HepG2 (cell line): ENCODE data around the gene SLC51B. TPM values are rescaled to one million over a fixed set of nuclear protein-coding genes. Genes with fewer than 3 reads are reported as not detected.

Source experiments
- ATAC-seq: fragments of 200-7000 bp; cut with Tn5 transposase; 3 replicates; pipeline ENCODE4 v1.9.1; 2020; ENCODE audit warnings: mild to moderate bottlenecking, moderate library complexity
- BruUV-seq: library from RNA; stranded (reverse); fragments of 400-500 nt; replicated peaks from 2 replicates; lab custom pipeline; 2021; lab: Mats Ljungman, UMichigan
- CTCF ChIA-PET: fragments of 300-600 bp; formaldehyde crosslinking; extraction: SDS; loops from one replicate; lab custom pipeline; 2021; ENCODE audit warnings: low total read pairs, inconsistent platforms, low intra/inter-chr PET ratio; lab: Yijun Ruan, JAX
- POLR2A ChIA-PET: fragments of 350-600 bp; sonication (Branson Sonifier 250); formaldehyde crosslinking; loops from one replicate; lab custom pipeline; 2020; ENCODE audit warnings: antibody characterized with exemption, inconsistent platforms; lab: Yijun Ruan, JAX
- DNase-seq: peaks from one replicate; pipeline ENCODE4 v3.0.0-alpha.2; 2015; ENCODE audit warnings: low spot score
- FAIRE-seq: peaks from 3 replicates; lab custom pipeline; 2011; peaks lifted over from hg19 to GRCh38; lab: Jason Lieb, UNC
- H2AFZ ChIP-seq: one replicate; pipeline ENCODE4 v1.6.1; 2011; ENCODE audit warnings: low read length, inconsistent platforms
- H3K27ac ChIP-seq: fragments of 300-600 bp; 3 replicates; pipeline ENCODE4 v1.8.0; 2011; ENCODE audit warnings: mixed run types, mild to moderate bottlenecking, mixed read lengths, low read length, inconsistent platforms; ENCODE audit not compliant: insufficient read depth; ENCODE audit errors: extremely low read length
- H3K27me3 ChIP-seq, 2 experiments: fragments of 200-600 bp in 1 of 2; 2 replicates in 1 of 2; 3 replicates in 1 of 2; pipeline versions ENCODE4 v1.6.0 to v1.8.0; 2011; ENCODE audit warnings: low read length in 2 of 2, mild to moderate bottlenecking in 2 of 2, moderate library complexity in 2 of 2, inconsistent platforms in 1 of 2; ENCODE audit not compliant: insufficient read depth in 2 of 2, control insufficient read depth in 1 of 2
- H3K36me3 ChIP-seq, 2 experiments: fragments of 200-600 bp in 1 of 2; replicated peaks in 1 of 2; 2 replicates in 1 of 2; 3 replicates in 1 of 2; pipeline versions ENCODE4 v1.5.1 to v1.8.0; 2011; ENCODE audit warnings: low read length in 2 of 2, inconsistent platforms in 1 of 2; ENCODE audit not compliant: insufficient read depth in 2 of 2, control insufficient read depth in 1 of 2
- H3K4me1 ChIP-seq: 2 replicates; pipeline ENCODE4 v1.5.1; 2012; ENCODE audit warnings: low read length, inconsistent platforms; ENCODE audit not compliant: insufficient read depth
- H3K4me2 ChIP-seq: 2 replicates; pipeline ENCODE4 v1.6.0; 2011; ENCODE audit warnings: low read depth, low read length, inconsistent platforms
- H3K4me3 ChIP-seq, 3 experiments: fragments of 200-600 bp in 1 of 3; sonication (generic), shearing (Covaris generic) in 1 of 3; replicated peaks in 1 of 3; 2 replicates each; pipeline ENCODE4 v1.5.1; 2011 to 2016; ENCODE audit warnings: low read length in 3 of 3, inconsistent platforms in 2 of 3, low read depth in 2 of 3, mild to moderate bottlenecking in 2 of 3, control low read depth in 1 of 3, mixed read lengths in 1 of 3; ENCODE audit not compliant: insufficient read depth in 1 of 3
- H3K79me2 ChIP-seq: one replicate; pipeline ENCODE4 v1.6.1; 2011; ENCODE audit warnings: low read length, inconsistent platforms; ENCODE audit not compliant: insufficient read depth
- H3K9ac ChIP-seq: 2 replicates; pipeline ENCODE4 v1.6.0; 2011; ENCODE audit warnings: mild to moderate bottlenecking, low read depth, low read length, inconsistent platforms; ENCODE audit not compliant: insufficient read depth
- H3K9me3 ChIP-seq: 2 replicates; pipeline ENCODE4 v1.5.1; 2012; ENCODE audit warnings: mild to moderate bottlenecking, low read length
- H4K20me1 ChIP-seq: 2 replicates; pipeline ENCODE4 v1.6.0; 2011; ENCODE audit warnings: inconsistent platforms, mild to moderate bottlenecking, low read length, moderate library complexity; ENCODE audit not compliant: insufficient read depth
- FOXK2 ChIP-seq: fragments of 450-650 bp; IDR thresholded peaks from 2 replicates; pipeline ENCODE4 v1.6.1; 2016
- HDAC2 ChIP-seq: sonication (generic); formaldehyde crosslinking; IDR thresholded peaks from 2 replicates; pipeline ENCODE4 v1.4.0; 2020; ENCODE audit warnings: missing genetic modification reagents
- KDM5A ChIP-seq: fragments of 200-600 bp; sonication (generic); IDR thresholded peaks from 2 replicates; pipeline ENCODE4 v1.7.0; 2018; ENCODE audit warnings: antibody characterized with exemption, mild to moderate bottlenecking, low read length, borderline replicate concordance
- NFYC ChIP-seq: IDR thresholded peaks from 2 replicates; pipeline ENCODE4 v1.6.1; 2016; ENCODE audit warnings: missing genetic modification reagents, missing compliant biosample characterization
- PHF8 ChIP-seq: sonication (generic); formaldehyde crosslinking; IDR thresholded peaks from 2 replicates; pipeline ENCODE4 v1.5.0; 2020; ENCODE audit warnings: missing genetic modification reagents
- PTBP1 ChIP-seq: fragments of 200-400 bp; formaldehyde crosslinking; IDR thresholded peaks from 2 replicates; pipeline ENCODE4 v1.6.1; 2018; ENCODE audit warnings: low read length, low read depth; ENCODE audit not compliant: poor library complexity, severe bottlenecking
- RXRB ChIP-seq: IDR thresholded peaks from 2 replicates; pipeline ENCODE4 v1.6.1; 2016; ENCODE audit warnings: borderline replicate concordance, missing genetic modification reagents, missing compliant biosample characterization
- SP1 ChIP-seq, 2 experiments: fragments of 450-650 bp in 1 of 2; sonication (generic) in 1 of 2; formaldehyde crosslinking in 1 of 2; IDR thresholded peaks; 2 replicates each; pipeline versions ENCODE4 v1.4.0 to v1.6.1; 2016 to 2020; ENCODE audit warnings: missing genetic modification reagents in 1 of 2
- TERF1 ChIP-seq: sonication (generic); formaldehyde crosslinking; IDR thresholded peaks from 2 replicates; pipeline ENCODE4 v1.8.0; 2022; ENCODE audit warnings: mild to moderate bottlenecking, missing genetic modification reagents, moderate library complexity
- ZBTB26 ChIP-seq: IDR thresholded peaks from 2 replicates; pipeline ENCODE4 v1.6.1; 2016; ENCODE audit warnings: missing compliant biosample characterization, missing genetic modification reagents, borderline replicate concordance
- ZNF24 ChIP-seq: fragments of 450-650 bp; IDR thresholded peaks from 2 replicates; pipeline ENCODE4 v1.6.1; 2017; ENCODE audit warnings: antibody characterized with exemption, mild to moderate bottlenecking
- ZNF446 ChIP-seq: sonication (generic); formaldehyde crosslinking; IDR thresholded peaks from 2 replicates; pipeline ENCODE4 v1.5.0; 2020; ENCODE audit warnings: mild to moderate bottlenecking, missing genetic modification reagents
- ZNF567 ChIP-seq: sonication (generic); formaldehyde crosslinking; IDR thresholded peaks from 2 replicates; pipeline ENCODE4 v1.8.1; 2023; ENCODE audit warnings: mild to moderate bottlenecking, missing genetic modification reagents, borderline replicate concordance
- ZNF569 ChIP-seq: sonication (generic); formaldehyde crosslinking; IDR thresholded peaks from 2 replicates; pipeline ENCODE4 v1.5.0; 2020; ENCODE audit warnings: mild to moderate bottlenecking, missing genetic modification reagents, moderate library complexity, borderline replicate concordance
- ZNF770 ChIP-seq: sonication (generic); formaldehyde crosslinking; IDR thresholded peaks from 2 replicates; pipeline ENCODE4 v1.5.0; 2020; ENCODE audit warnings: mild to moderate bottlenecking, missing genetic modification reagents
- ZUFSP ChIP-seq: sonication (generic); formaldehyde crosslinking; IDR thresholded peaks from 2 replicates; pipeline ENCODE4 v1.9.0; 2021; ENCODE audit warnings: missing genetic modification reagents, mild to moderate bottlenecking, borderline replicate concordance
- WGBS: methylation state at CpG from one replicate; pipeline ENCODE4 v1.1.6; 2017; ENCODE audit warnings: low lambda C conversion rate; 5-methylcytosine and 5-hydroxymethylcytosine counted together
- in situ Hi-C: cut with HindIII; loops from 2 replicates; pipeline ENCODE4 v1.10.0; 2017; ENCODE audit warnings: low pct_unique_long_range_greater_than_20kb; ENCODE audit not compliant: extremely low pct_ligation_motif_present
- intact Hi-C: fragments of 100-400 bp; cut with micrococcal nuclease; formaldehyde crosslinking; loops from one replicate; pipeline ENCODE4 v1.10.0; 2022; ENCODE audit not compliant: unreplicated experiment
- polyA plus RNA-seq, 8 experiments: library from polyadenylated mRNA; depleted of rRNA in 3 of 8; stranded (reverse) in 7 of 8; unstranded in 1 of 8; fragments of >200 nt; fragmentation: Illumina TruSeq in 4 of 8; extraction: Trizol in 4 of 8; gene quantifications; 2 replicates each; pipeline versions ENCODE4 v1.2.1 to v1.2.3, GENCODE V29; 2011 to 2016; ENCODE audit warnings: low read depth in 4 of 8, missing spikeins in 1 of 8, mixed read lengths in 1 of 8; ENCODE audit not compliant: insufficient read depth in 1 of 8
- total RNA-seq, 5 experiments: library from RNA; depleted of rRNA; stranded (reverse); fragments of >200 nt; fragmentation: Illumina TruSeq; extraction: Trizol; gene quantifications; 2 replicates each; pipeline ENCODE4 v1.2.3, GENCODE V29; 2016; ENCODE audit warnings: low read depth in 1 of 5

Gene SLC51B
- total and polyA plus RNA-seq, 2 of the 13 experiments (the other 11 are each of a cell fraction or from before 2014, with no cell fraction given), result 14.9 to 17.1 TPM

GRCh38 chr15:65051266-65051665 lies 6.1 kb downstream of the SLC51B start:
- peaks cover 64% of the 10 kb centered on the region for H3K4me1 ChIP-seq
- H3K9ac ChIP-seq, result no peak overlapping the region
- no peak for TF ChIP-seq ZNF24
- no peak for TF ChIP-seq PTBP1
- TF ChIP-seq RXRB (CRISPR knock-in tag), result no peak
- no peak for TF ChIP-seq KDM5A
- no peak for TF ChIP-seq NFYC (CRISPR knock-in tag)
- TF ChIP-seq HDAC2, result no peak
- TF ChIP-seq ZNF446 (CRISPR knock-in tag), result no peak
- TF ChIP-seq ZNF567 (CRISPR knock-in tag), result no peak
- TF ChIP-seq ZUFSP, result no peak
- no peak for TF ChIP-seq ZNF569
- no peak for TF ChIP-seq FOXK2
- TF ChIP-seq PHF8, result no peak
- TF ChIP-seq SP1 (IDR thresholded peaks at IDR 0.05), result no peak
- no peak for TF ChIP-seq SP1 (CRISPR knock-in tag; IDR thresholded peaks at IDR 0.05)
- no peak for TF ChIP-seq ZBTB26 (CRISPR knock-in tag)
- TF ChIP-seq TERF1, result no peak
- TF ChIP-seq ZNF770 (CRISPR knock-in tag), result no peak
- H3K79me2 ChIP-seq, result no peaks in the 10 kb centered on the region
- H2AFZ ChIP-seq, result no peak overlapping the region
- BruUV-seq, result no TSS peak
- ATAC-seq (no peak), DNase-seq (no peak), FAIRE-seq (no peak)
- no peaks in the 10 kb centered on the region for H4K20me1 ChIP-seq
- intact Hi-C loops (loop anchor here (5.0 to 10.0 kb wide), 2 partner anchors 59 to 244 kb away; partner anchors contain the start of gene RNU5A-1), in situ Hi-C loops (loop anchor here (5.0 kb wide), 1 partner anchor 36 kb away; no protein-coding TSS in a partner anchor)
- WGBS, result 90% methylated on average over 2 of the region's 2 CpGs
- H3K36me3 ChIP-seq, result no peaks in the 10 kb centered on the region
- ChIA-PET POLR2A (interaction anchor here (1.5 kb wide), 1 partner anchor 249 kb away, joined by 4 read pairs; no protein-coding TSS in a partner anchor), CTCF (interaction anchor here (0.7 kb wide), 2 partner anchors 18 kb away, joined by 3 read pairs; no protein-coding TSS in a partner anchor)
- no peaks in the 10 kb centered on the region for H3K9me3 ChIP-seq
- no peak overlapping the region for H3K27ac ChIP-seq
- H3K27me3 ChIP-seq, result no peaks in the 10 kb centered on the region
- H3K4me2 ChIP-seq, result no peak overlapping the region
- H3K4me3 ChIP-seq, result no peak overlapping the region
